Measurements from ENCODE around the gene SART3. TPM values are rescaled to one million over a fixed set of nuclear protein-coding genes. Genes with fewer than 3 reads are reported as not detected.

The SART3 gene
- total RNA-seq, 6 experiments from 2014 or later = 33.8 to 36.3 (median 34.8) TPM

- no peak for TF ChIP-seq CTCF (IDR thresholded peaks at IDR 0.05)
- H3K36me3 Mint-ChIP-seq (ENCODE audit: low read depth) = peaks cover 34% of the 10 kb centered on the region
- peaks cover 45% of the 10 kb centered on the region for H3K4me1 Mint-ChIP-seq (ENCODE audit: low read depth)
- H3K27me3 Mint-ChIP-seq (ENCODE audit: insufficient read depth) = no peaks in the 10 kb centered on the region; the same call in 1 of the 2 replicates
- no peaks in the 10 kb centered on the region for H3K9me3 Mint-ChIP-seq
- peak overlapping the region; percentile 73 for H3K27ac Mint-ChIP-seq
- no peak overlapping the region for H3K4me3 Mint-ChIP-seq
- DNase-seq = peak; percentile 39
Measured at GRCh38 chr12:108543652-108544051, 17.3 kb downstream of the SART3 start.

DNA sequence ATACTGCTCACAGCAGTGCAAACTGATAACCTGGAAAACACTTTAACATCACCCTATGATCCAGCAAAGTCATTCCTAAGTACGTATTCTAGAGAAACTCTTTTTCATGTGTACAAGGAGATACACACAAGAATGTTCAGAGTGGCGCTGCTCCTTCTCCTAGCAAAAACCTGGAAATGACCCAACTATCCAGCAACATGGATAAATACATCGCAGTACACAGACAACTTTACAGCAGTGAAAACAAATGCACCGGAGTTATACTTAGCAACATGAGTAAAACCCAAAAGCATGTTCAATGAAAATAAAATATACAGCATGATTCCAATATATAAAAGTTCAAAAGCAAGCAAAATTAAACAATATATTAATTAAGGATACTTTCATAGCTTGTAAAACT, 18.7 kb downstream of the SART3 start:
- no peak for DNase-seq
- peak overlapping the region; percentile 90 for H3K27ac Mint-ChIP-seq
- no peak overlapping the region for H3K4me3 Mint-ChIP-seq

GRCh38 chr12:108538616-108539195, 22.3 kb downstream of the SART3 start:
- Mint-ChIP-seq H3K9me3 (no peaks in the 10 kb centered on the region), H3K27ac (no peak overlapping the region; the same call in 1 of the 2 replicates), H3K4me3 (no peak overlapping the region), H3K27me3 (ENCODE audit: insufficient read depth) (no peaks in the 10 kb centered on the region), H3K4me1 (ENCODE audit: low read depth) (peaks cover 39% of the 10 kb centered on the region), H3K36me3 (ENCODE audit: low read depth) (peaks cover 32% of the 10 kb centered on the region)
- no peak for TF ChIP-seq CTCF (IDR thresholded peaks at IDR 0.05)
- DNase-seq = no peak

More for the DNA sequence above, 18.7 kb downstream of the SART3 start:
- no peak for TF ChIP-seq CTCF (IDR thresholded peaks at IDR 0.05)
- Mint-ChIP-seq H3K4me1 (ENCODE audit: low read depth) (peaks cover 45% of the 10 kb centered on the region), H3K27me3 (ENCODE audit: insufficient read depth) (no peaks in the 10 kb centered on the region), H3K9me3 (no peaks in the 10 kb centered on the region), H3K36me3 (ENCODE audit: low read depth) (peaks cover 38% of the 10 kb centered on the region)

DNA sequence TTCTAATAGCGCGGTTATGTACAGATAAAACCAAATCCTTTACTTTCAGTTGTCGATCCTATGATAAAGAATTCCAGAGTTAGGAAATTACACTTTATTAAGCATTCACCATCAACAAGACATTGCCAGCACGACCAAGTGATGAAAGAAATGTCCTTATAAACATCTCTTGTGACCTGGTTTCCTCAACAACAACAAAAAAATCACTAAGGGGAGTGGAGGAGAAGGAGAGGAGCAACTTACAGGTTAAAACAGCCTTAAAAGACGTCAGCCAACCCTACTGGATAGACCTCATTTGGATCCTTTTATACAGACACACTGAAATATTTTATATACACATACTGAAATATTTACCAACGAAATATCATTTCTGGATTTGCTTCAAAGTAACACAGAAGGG, 22.8 kb downstream of the SART3 start:
- Mint-ChIP-seq H3K36me3 (ENCODE audit: low read depth) (peaks cover 27% of the 10 kb centered on the region), H3K27ac (no peak overlapping the region)

GRCh38 chr12:108531929-108532848, 28.8 kb downstream of the SART3 start:
- Mint-ChIP-seq H3K27ac (no peak overlapping the region), H3K36me3 (ENCODE audit: low read depth) (peaks cover 43% of the 10 kb centered on the region)

More for the DNA sequence above, 22.8 kb downstream of the SART3 start:
- DNase-seq = no peak
- Mint-ChIP-seq H3K4me3 (no peak overlapping the region), H3K27me3 (ENCODE audit: insufficient read depth) (no peaks in the 10 kb centered on the region), H3K9me3 (no peaks in the 10 kb centered on the region), H3K4me1 (ENCODE audit: low read depth) (peaks cover 33% of the 10 kb centered on the region)
- TF ChIP-seq CTCF (IDR thresholded peaks at IDR 0.05) = no peak

More at GRCh38 chr12:108531929-108532848, 28.8 kb downstream of the SART3 start:
- TF ChIP-seq CTCF (IDR thresholded peaks at IDR 0.05) = no peak
- Mint-ChIP-seq H3K4me1 (ENCODE audit: low read depth) (peaks cover 5% of the 10 kb centered on the region), H3K9me3 (no peaks in the 10 kb centered on the region), H3K4me3 (no peak overlapping the region), H3K27me3 (ENCODE audit: insufficient read depth) (peaks cover 5% of the 10 kb centered on the region; the same call in 1 of the 2 replicates)
- no peak for DNase-seq
